ENCODE data around the gene HSD17B11. TPM values are rescaled to one million over a fixed set of nuclear protein-coding genes. Genes with fewer than 3 reads are reported as not detected.

HSD17B11 gene
- polyA plus RNA-seq, 3 donors: 48.9 to 70.0 (median 53.9) TPM

Other genes with a start within 250 kb of the HSD17B11 start
- gene KLHL8, start 170.6 kb downstream of the HSD17B11 start, polyA plus RNA-seq (ENCODE audit: insufficient read length in 3 of 3): 10 to 100 TPM; 18.4 to 19.9 (median 18.5) TPM
- under 1 TPM; 0.25 to 0.39 (median 0.35) TPM for gene HSD17B13, start 68.3 kb downstream of the HSD17B11 start, polyA plus RNA-seq (ENCODE audit: insufficient read length in 3 of 3)
- 10 to 100 TPM; 66.1 to 74.1 (median 69.7) TPM for gene NUDT9, start 31.4 kb upstream of the HSD17B11 start, polyA plus RNA-seq (ENCODE audit: insufficient read length in 3 of 3)
- 10 to 100 TPM in 2 of 3 donors, 1 to 10 TPM in 1; 7.5 to 15.3 (median 13.0) TPM for gene SPARCL1, start 138.2 kb upstream of the HSD17B11 start, polyA plus RNA-seq (ENCODE audit: insufficient read length in 3 of 3)
- under 1 TPM in 2 of 3 donors, not detected in 1; 0.03 to 0.08 TPM for gene DSPP, start 217.3 kb upstream of the HSD17B11 start, polyA plus RNA-seq (ENCODE audit: insufficient read length in 3 of 3)